22Rv1 (cell line): ENCODE data around the gene COL24A1.
"Not testable (repeated sequence)": the region's sequence is repeated elsewhere in the genome, so short reads cannot be mapped to it uniquely, and the experiment has no call there.

Experiments
- H3K27ac ChIP-seq: fragments of 450-650 bp; 2 replicates; pipeline ENCODE4 v1.5.1; 2017
- CTCF ChIP-seq: fragments of 450-650 bp; IDR thresholded peaks from 2 replicates; pipeline ENCODE4 v1.5.1; 2017; ENCODE audit warnings: mild to moderate bottlenecking
- ZFX ChIP-seq: fragments of 450-650 bp; IDR thresholded peaks from 2 replicates; pipeline ENCODE4 v1.6.1; 2017; ENCODE audit warnings: antibody characterized with exemption, borderline replicate concordance

Gene COL24A1

GRCh38 chr1:86104606-86105532 is 51.7 kb downstream of the COL24A1 start:
- TF ChIP-seq CTCF (no peak), ZFX (no peak)
- H3K27ac ChIP-seq, result no peak overlapping the region

GRCh38 chr1:86101616-86102015 is 55.0 kb downstream of the COL24A1 start:
- TF ChIP-seq CTCF (no peak), ZFX (no peak)
- H3K27ac ChIP-seq, result no peak overlapping the region

- no peak overlapping the region for H3K27ac ChIP-seq
- TF ChIP-seq CTCF (no peak), ZFX (no peak)
Observed at GRCh38 chr1:86100401-86100800, 56.2 kb downstream of the COL24A1 start.

GRCh38 chr1:86089765-86090164 is 66.8 kb downstream of the COL24A1 start:
- no peak for TF ChIP-seq CTCF
- H3K27ac ChIP-seq, result no peak overlapping the region

- TF ChIP-seq ZFX (no peak), CTCF (no peak)
- H3K27ac ChIP-seq, result no peak overlapping the region
Observed at GRCh38 chr1:86085741-86086409, 70.7 kb downstream of the COL24A1 start.

GRCh38 chr1:86084998-86085397 is 71.6 kb downstream of the COL24A1 start:
- no peak overlapping the region for H3K27ac ChIP-seq
- TF ChIP-seq CTCF, result no peak
- TF ChIP-seq ZFX, result no peak

- H3K27ac ChIP-seq, result no peak overlapping the region
- no peak for TF ChIP-seq ZFX
- no peak; the same call in 1 of the 2 replicates for TF ChIP-seq CTCF
Observed at GRCh38 chr1:86082183-86082582, 74.4 kb downstream of the COL24A1 start.

GRCh38 chr1:86072474-86072873 is 84.1 kb downstream of the COL24A1 start:
- not testable (repeated sequence) for H3K27ac ChIP-seq

- H3K27ac ChIP-seq, result not testable (repeated sequence)
Observed at GRCh38 chr1:86071870-86072269, 84.7 kb downstream of the COL24A1 start.
